Measurements from ENCODE around the gene HCN2. TPM values are rescaled to one million over a fixed set of nuclear protein-coding genes. Genes with fewer than 3 reads are reported as not detected.
A peak's percentile ranks its signal among the peaks of the same experiment; 100 is the strongest.

Gene HCN2
- total RNA-seq, 3 donors from 2014 or later (not counting 1 experiment from before 2014, with no cell fraction given), result 0.96 to 1.6 (median 1.1) TPM

DNA sequence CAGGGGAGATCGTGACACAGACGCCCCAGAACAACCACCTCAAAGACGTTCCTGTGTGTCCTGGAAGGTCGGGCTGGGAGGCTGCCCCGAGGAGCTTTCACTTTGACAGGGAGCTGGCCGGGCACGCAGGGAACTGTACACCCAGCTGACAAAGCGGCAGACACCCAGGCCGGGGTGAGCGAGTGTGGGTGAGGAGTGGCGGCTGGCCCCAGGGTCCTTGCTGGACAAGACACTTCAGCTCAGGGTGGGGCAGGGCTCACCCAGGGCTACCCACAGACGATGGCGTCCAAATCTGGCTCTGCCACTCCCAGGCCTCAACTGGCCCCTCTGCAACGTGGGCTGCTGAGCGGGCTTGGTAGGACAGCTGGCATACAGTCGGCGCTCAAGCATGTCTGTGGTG lies 52.0 kb downstream of the HCN2 start:
- WGBS (ENCODE audit: insufficient coverage), result 85% methylated on average over 17 of the region's 17 CpGs
- ATAC-seq (no peak), DNase-seq (no peak)
- H3K4me1 ChIP-seq (ENCODE audit: control insufficient read depth, insufficient read depth, low read length), result peaks cover 17% of the 10 kb centered on the region
- H3K9me3 ChIP-seq (ENCODE audit: control insufficient read depth, insufficient read depth, low read length), result no peaks in the 10 kb centered on the region
- H3K27ac ChIP-seq (ENCODE audit: low read length), result no peak overlapping the region
- Mint-ChIP-seq H3K4me3 (no peak overlapping the region), H3K36me3 (no peaks in the 10 kb centered on the region), H3K27ac (no peak overlapping the region), H3K27me3 (ENCODE audit: low read depth in 2 of 2) (no peaks in the 10 kb centered on the region), H3K4me1 (peaks cover 7 to 20% of the 10 kb centered on the region in 2 donors), H3K9me3 (no peaks in the 10 kb centered on the region)
- H3K27me3 ChIP-seq (ENCODE audit: control insufficient read depth, insufficient read depth, low read length), result no peaks in the 10 kb centered on the region
- peaks cover 5% of the 10 kb centered on the region for H3K36me3 ChIP-seq (ENCODE audit: control insufficient read depth, insufficient read depth, low read length)
- intact Hi-C loops (cut with micrococcal nuclease), result no loop called here
- H3K4me3 ChIP-seq (ENCODE audit: low read length), result no peak overlapping the region
- TF ChIP-seq, protein P1, sequence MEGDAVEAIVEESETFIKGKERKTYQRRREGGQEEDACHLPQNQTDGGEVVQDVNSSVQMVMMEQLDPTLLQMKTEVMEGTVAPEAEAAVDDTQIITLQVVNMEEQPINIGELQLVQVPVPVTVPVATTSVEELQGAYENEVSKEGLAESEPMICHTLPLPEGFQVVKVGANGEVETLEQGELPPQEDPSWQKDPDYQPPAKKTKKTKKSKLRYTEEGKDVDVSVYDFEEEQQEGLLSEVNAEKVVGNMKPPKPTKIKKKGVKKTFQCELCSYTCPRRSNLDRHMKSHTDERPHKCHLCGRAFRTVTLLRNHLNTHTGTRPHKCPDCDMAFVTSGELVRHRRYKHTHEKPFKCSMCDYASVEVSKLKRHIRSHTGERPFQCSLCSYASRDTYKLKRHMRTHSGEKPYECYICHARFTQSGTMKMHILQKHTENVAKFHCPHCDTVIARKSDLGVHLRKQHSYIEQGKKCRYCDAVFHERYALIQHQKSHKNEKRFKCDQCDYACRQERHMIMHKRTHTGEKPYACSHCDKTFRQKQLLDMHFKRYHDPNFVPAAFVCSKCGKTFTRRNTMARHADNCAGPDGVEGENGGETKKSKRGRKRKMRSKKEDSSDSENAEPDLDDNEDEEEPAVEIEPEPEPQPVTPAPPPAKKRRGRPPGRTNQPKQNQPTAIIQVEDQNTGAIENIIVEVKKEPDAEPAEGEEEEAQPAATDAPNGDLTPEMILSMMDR (IDR thresholded peaks at IDR 0.05), result no peak

DNA sequence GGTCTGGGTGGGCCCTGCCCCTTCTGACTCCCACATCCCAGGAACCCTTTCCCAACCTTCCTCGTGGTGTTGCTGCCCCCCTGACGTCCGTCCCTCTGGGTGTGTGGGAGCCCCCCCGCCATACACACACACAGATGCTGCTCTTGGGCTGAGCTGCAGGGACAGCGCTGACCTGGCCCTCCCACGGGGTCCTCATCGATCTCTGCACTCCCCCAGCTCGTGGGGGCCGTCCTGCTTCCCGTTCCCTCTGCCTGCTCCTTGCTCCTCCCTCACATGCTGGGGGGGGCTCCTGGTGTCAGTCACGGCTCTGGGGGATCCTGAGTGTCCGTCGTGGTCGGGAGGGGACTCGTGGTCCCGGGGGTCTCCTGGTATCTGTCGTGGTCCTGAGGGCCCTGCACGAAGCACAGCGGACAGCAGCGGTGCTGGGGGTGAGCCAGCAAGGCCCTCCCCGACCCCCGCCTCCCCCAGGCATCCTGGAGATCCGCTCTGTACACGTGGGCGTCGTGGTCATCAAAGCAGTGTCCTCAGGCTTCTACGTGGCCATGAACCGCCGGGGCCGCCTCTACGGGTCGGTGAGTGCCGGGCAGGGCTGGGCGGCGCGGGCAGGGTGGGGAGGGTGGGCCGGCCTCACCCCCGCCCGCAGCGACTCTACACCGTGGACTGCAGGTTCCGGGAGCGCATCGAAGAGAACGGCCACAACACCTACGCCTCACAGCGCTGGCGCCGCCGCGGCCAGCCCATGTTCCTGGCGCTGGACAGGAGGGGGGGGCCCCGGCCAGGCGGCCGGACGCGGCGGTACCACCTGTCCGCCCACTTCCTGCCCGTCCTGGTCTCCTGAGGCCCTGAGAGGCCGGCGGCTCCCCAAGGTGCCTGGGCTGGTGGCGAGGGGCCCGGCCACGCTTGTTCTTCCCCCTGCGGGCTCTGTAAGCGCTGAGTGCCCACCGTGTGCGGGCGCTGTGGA lies 53.4 kb downstream of the HCN2 start:
- no peak for ATAC-seq
- intact Hi-C loops (cut with micrococcal nuclease), result no loop called here
- Mint-ChIP-seq H3K36me3 (no peaks in the 10 kb centered on the region), H3K4me1 (peaks cover 7 to 20% of the 10 kb centered on the region in 2 donors), H3K27me3 (ENCODE audit: low read depth in 2 of 2) (no peaks in the 10 kb centered on the region), H3K4me3 (no peak overlapping the region), H3K9me3 (no peaks in the 10 kb centered on the region), H3K27ac (peak overlapping the region in 1 of 2 donors; percentile 38)
- WGBS (ENCODE audit: insufficient coverage), result 83% methylated on average over 70 of the region's 70 CpGs
- no peak for DNase-seq
- no peak overlapping the region for H3K4me3 ChIP-seq (ENCODE audit: low read length)
- peaks cover 17% of the 10 kb centered on the region for H3K4me1 ChIP-seq (ENCODE audit: control insufficient read depth, insufficient read depth, low read length)
- H3K27ac ChIP-seq (ENCODE audit: low read length), result no peak overlapping the region
- no peaks in the 10 kb centered on the region for H3K9me3 ChIP-seq (ENCODE audit: control insufficient read depth, insufficient read depth, low read length)
- no peaks in the 10 kb centered on the region for H3K27me3 ChIP-seq (ENCODE audit: control insufficient read depth, insufficient read depth, low read length)
- TF ChIP-seq, protein P1 (IDR thresholded peaks at IDR 0.05), result no peak
- H3K36me3 ChIP-seq (ENCODE audit: control insufficient read depth, insufficient read depth, low read length), result peaks cover 15% of the 10 kb centered on the region

DNA sequence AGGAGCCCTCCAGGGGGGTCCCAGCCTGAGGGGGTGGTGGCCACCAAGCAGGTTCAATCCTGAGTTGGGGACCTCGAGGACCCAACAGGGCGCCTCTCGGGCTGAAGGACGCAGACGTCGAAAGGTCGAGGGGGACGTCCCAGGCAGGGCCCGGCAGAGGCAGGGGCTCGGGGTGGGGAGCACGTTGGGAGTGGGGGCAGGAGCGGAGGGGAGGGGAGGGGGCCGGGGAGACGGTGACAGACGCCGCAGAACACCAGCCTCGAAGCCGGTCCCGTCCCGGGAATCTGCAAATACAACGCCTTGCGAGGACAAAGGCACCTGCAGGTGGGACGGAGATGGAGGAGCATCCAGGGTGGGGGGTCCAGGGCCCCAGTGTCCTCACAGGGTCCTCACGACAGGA lies 54.1 kb downstream of the HCN2 start:
- Histone ChIP-seq H3K4me1 (ENCODE audit: control insufficient read depth, insufficient read depth, low read length) (peaks cover 11% of the 10 kb centered on the region), H3K36me3 (ENCODE audit: control insufficient read depth, insufficient read depth, low read length) (peaks cover 20% of the 10 kb centered on the region), H3K4me3 (ENCODE audit: low read length) (no peak overlapping the region), H3K27me3 (ENCODE audit: control insufficient read depth, insufficient read depth, low read length) (no peaks in the 10 kb centered on the region), H3K27ac (ENCODE audit: low read length) (no peak overlapping the region), H3K9me3 (ENCODE audit: control insufficient read depth, insufficient read depth, low read length) (no peaks in the 10 kb centered on the region)
- Mint-ChIP-seq H3K27me3 (ENCODE audit: low read depth in 2 of 2) (no peaks in the 10 kb centered on the region), H3K9me3 (no peaks in the 10 kb centered on the region), H3K36me3 (no peaks in the 10 kb centered on the region), H3K27ac (no peak overlapping the region), H3K4me3 (no peak overlapping the region), H3K4me1 (peaks cover 7 to 19% of the 10 kb centered on the region in 2 donors)
- TF ChIP-seq, protein P1 (IDR thresholded peaks at IDR 0.05), result no peak
- ATAC-seq (no peak), DNase-seq (no peak)
- 94% methylated on average over 24 of the region's 24 CpGs for WGBS (ENCODE audit: insufficient coverage)
- intact Hi-C loops (cut with micrococcal nuclease), result no loop called here

Measured in natural killer cell (primary cell).